Fibroblast of lung (primary cell): ENCODE measurements around the gene DNAJA4.

Experiments used
- CTCF ChIP-seq, 2 donors: IDR thresholded peaks in 1 of 2; conservative IDR thresholded peaks in 1 of 2; 1 replicate in 1 of 2; 2 replicates in 1 of 2; pipeline ENCODE4 v1.5.1; 2011 to 2012; ENCODE audit warnings: low read length in 2 of 2, control low read depth in 1 of 2, inconsistent platforms in 1 of 2, low read depth in 1 of 2, mild to moderate bottlenecking in 1 of 2
- EZH2 ChIP-seq: IDR thresholded peaks from 2 replicates; pipeline ENCODE4 v1.5.1; 2012; ENCODE audit warnings: low read length, control low read depth, mild to moderate bottlenecking; ENCODE audit errors: missing control alignments

GRCh38 chr15:78261062-78261461, 3.3 kb upstream of the DNAJA4 start:
- TF ChIP-seq CTCF (conservative IDR thresholded peaks at IDR 0.05 in 1 of 2, IDR thresholded peaks at IDR 0.05 in 1 of 2; ENCODE audit: low read depth in 1 of 2, low read length in 2 of 2): no peak
- TF ChIP-seq EZH2: no peak
